ENCODE measurements around the gene CEP63.

The CEP63 gene

GRCh38 chr3:134527538-134528186 lies 41.8 kb downstream of the CEP63 start:
- ChIA-PET CTCF (interaction anchor here (1.1 to 1.7 kb wide), 3 partner anchors 9 to 36 kb away, joined by 4 read pairs; no protein-coding TSS in a partner anchor), POLR2A (interaction anchor here (1.1 kb wide), 1 partner anchor 43 kb away, joined by 3 read pairs; no protein-coding TSS in a partner anchor)
- DNase-seq (ENCODE audit: extremely low spot score), result no peak
- TF ChIP-seq CTCF (IDR thresholded peaks at IDR 0.05; ENCODE audit: control extremely low read depth, extremely low read depth, low read depth, missing control alignments), result no peak

- POLR2A ChIA-PET, result no interaction called here
Observed at GRCh38 chr3:134533493-134533892, 47.6 kb downstream of the CEP63 start.

GRCh38 chr3:134535186-134535970 lies 49.5 kb downstream of the CEP63 start:
- POLR2A ChIA-PET, result no interaction called here

More at GRCh38 chr3:134533493-134533892, 47.6 kb downstream of the CEP63 start:
- CTCF ChIA-PET, result interaction anchor here (1.0 to 1.4 kb wide), 8 partner anchors 8 to 67 kb away, joined by 3 read pairs; no protein-coding TSS in a partner anchor
- TF ChIP-seq CTCF (IDR thresholded peaks at IDR 0.05; ENCODE audit: control extremely low read depth, extremely low read depth, low read depth, missing control alignments), result no peak
- no peak for DNase-seq (ENCODE audit: extremely low spot score)

GRCh38 chr3:134536781-134537180 lies 50.9 kb downstream of the CEP63 start:
- CTCF ChIA-PET, result interaction anchor here (1.0 to 1.3 kb wide), 2 partner anchors 10 to 60 kb away, joined by 3 to 4 read pairs; no protein-coding TSS in a partner anchor
- POLR2A ChIA-PET, result no interaction called here
- DNase-seq (ENCODE audit: extremely low spot score), result no peak
- no peak for TF ChIP-seq CTCF (IDR thresholded peaks at IDR 0.05; ENCODE audit: control extremely low read depth, extremely low read depth, low read depth, missing control alignments)

More at GRCh38 chr3:134535186-134535970, 49.5 kb downstream of the CEP63 start:
- CTCF ChIA-PET, result interaction anchor here (0.7 to 1.1 kb wide), 2 partner anchors 10 to 15 kb away, joined by 3 read pairs; no protein-coding TSS in a partner anchor
- DNase-seq (ENCODE audit: extremely low spot score), result no peak
- no peak for TF ChIP-seq CTCF (IDR thresholded peaks at IDR 0.05; ENCODE audit: control extremely low read depth, extremely low read depth, low read depth, missing control alignments)

GRCh38 chr3:134542287-134542958 lies 56.6 kb downstream of the CEP63 start:
- ChIA-PET CTCF (interaction anchor here (1.1 to 1.3 kb wide), 4 partner anchors 9 to 58 kb away, joined by 3 to 4 read pairs (median 3); no protein-coding TSS in a partner anchor), POLR2A (no interaction called here)
- no peak for TF ChIP-seq CTCF (IDR thresholded peaks at IDR 0.05; ENCODE audit: control extremely low read depth, extremely low read depth, low read depth, missing control alignments)
- DNase-seq (ENCODE audit: extremely low spot score), result no peak

GRCh38 chr3:134543113-134543512 lies 57.3 kb downstream of the CEP63 start:
- CTCF ChIA-PET, result interaction anchor here (1.1 to 1.3 kb wide), 2 partner anchors 10 to 58 kb away, joined by 3 read pairs; no protein-coding TSS in a partner anchor
- TF ChIP-seq CTCF (IDR thresholded peaks at IDR 0.05; ENCODE audit: control extremely low read depth, extremely low read depth, low read depth, missing control alignments), result no peak

More at GRCh38 chr3:134543113-134543512, 57.3 kb downstream of the CEP63 start:
- POLR2A ChIA-PET, result no interaction called here
- no peak for DNase-seq (ENCODE audit: extremely low spot score)
